Brain microvascular endothelial cell (primary cell): Measurements from ENCODE around the gene TTC39B.

ENCODE experiments used
- DNase-seq: peaks from one replicate; pipeline ENCODE4 v3.0.0-alpha.2; 2020
- H3K27ac ChIP-seq: fragments of 250-450 bp; sonication (Bioruptor Pico); 2 replicates; pipeline ENCODE4 v1.5.1; 2020; ENCODE audit warnings: mild to moderate bottlenecking, moderate library complexity
- H3K27me3 ChIP-seq: fragments of 250-450 bp; sonication (Bioruptor Pico); replicated peaks from 2 replicates; pipeline ENCODE4 v1.5.1; 2020; ENCODE audit warnings: mild to moderate bottlenecking
- H3K36me3 ChIP-seq: fragments of 250-450 bp; sonication (Bioruptor Pico); replicated peaks from 2 replicates; pipeline ENCODE4 v1.5.1; 2020; ENCODE audit warnings: mild to moderate bottlenecking
- H3K4me3 ChIP-seq: 2 replicates; pipeline ENCODE4 v1.5.1; 2011; ENCODE audit warnings: low read depth, mild to moderate bottlenecking, control low read depth, low read length, moderate library complexity
- in situ Hi-C: cut with HindIII; loops from 2 replicates; pipeline ENCODE4 v1.10.0; 2017; ENCODE audit warnings: low sequenced_read_pairs, low pct_ligation_motif_present
- TF ChIP-seq, protein P1 (sequence below): IDR thresholded peaks from 2 replicates; pipeline ENCODE4 v1.5.1; 2011; ENCODE audit warnings: low read depth, mild to moderate bottlenecking, moderate library complexity, low read length, control low read depth, inconsistent platforms; ENCODE audit errors: missing control alignments

The TTC39B gene

DNA sequence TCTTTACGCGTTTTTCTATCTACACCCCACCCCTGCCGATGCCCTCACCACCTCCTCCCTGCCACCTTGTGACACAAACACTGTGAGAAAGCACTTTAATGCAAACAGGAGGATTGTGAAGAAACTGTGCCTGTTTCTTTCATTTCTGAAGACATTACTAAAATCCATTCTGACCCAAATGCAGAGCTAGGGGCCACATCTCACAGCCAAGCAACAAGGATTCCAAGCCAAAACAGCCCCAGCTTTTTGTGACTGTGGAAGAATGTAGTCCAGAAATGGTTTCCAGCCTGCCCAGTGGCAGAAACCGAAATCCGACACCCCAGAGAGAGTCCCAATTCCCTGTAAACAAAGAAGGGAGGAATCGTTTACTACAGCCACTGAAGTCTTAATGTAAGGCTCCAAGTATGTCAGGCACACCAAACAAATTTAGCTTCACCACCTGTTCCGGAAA is 190.9 kb downstream of the TTC39B start:
- no peak for DNase-seq
- in situ Hi-C loops, result no loop called here
- Histone ChIP-seq H3K36me3 (no peaks in the 10 kb centered on the region), H3K27ac (no peak overlapping the region), H3K4me3 (no peak overlapping the region), H3K27me3 (no peaks in the 10 kb centered on the region)
- TF ChIP-seq, protein P1, sequence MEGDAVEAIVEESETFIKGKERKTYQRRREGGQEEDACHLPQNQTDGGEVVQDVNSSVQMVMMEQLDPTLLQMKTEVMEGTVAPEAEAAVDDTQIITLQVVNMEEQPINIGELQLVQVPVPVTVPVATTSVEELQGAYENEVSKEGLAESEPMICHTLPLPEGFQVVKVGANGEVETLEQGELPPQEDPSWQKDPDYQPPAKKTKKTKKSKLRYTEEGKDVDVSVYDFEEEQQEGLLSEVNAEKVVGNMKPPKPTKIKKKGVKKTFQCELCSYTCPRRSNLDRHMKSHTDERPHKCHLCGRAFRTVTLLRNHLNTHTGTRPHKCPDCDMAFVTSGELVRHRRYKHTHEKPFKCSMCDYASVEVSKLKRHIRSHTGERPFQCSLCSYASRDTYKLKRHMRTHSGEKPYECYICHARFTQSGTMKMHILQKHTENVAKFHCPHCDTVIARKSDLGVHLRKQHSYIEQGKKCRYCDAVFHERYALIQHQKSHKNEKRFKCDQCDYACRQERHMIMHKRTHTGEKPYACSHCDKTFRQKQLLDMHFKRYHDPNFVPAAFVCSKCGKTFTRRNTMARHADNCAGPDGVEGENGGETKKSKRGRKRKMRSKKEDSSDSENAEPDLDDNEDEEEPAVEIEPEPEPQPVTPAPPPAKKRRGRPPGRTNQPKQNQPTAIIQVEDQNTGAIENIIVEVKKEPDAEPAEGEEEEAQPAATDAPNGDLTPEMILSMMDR, result no peak

DNA sequence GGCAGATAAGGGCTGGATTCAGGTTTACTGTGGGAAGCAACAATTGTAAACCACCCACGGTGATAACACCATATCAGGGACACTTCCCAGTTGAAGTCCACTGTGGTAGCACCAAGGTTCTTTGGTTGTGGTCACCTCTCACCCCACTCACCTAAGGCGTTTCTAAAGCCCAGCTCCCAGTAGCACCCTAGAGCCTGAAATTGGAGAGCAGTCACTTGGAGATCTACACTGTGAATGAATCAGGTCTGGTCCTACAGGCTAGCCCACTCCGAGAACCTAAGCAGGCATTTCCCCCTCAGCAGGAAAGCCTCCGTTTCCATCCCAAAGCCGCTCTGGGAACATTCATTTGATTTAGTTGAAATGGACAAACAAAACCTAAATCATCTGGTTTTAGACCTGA is 191.3 kb downstream of the TTC39B start:
- DNase-seq, result no peak
- no peak overlapping the region for H3K4me3 ChIP-seq
- in situ Hi-C loops, result no loop called here
- no peaks in the 10 kb centered on the region for H3K36me3 ChIP-seq
- TF ChIP-seq, protein P1, result no peak
- H3K27me3 ChIP-seq, result no peaks in the 10 kb centered on the region
- no peak overlapping the region for H3K27ac ChIP-seq

- no peaks in the 10 kb centered on the region for H3K27me3 ChIP-seq
- TF ChIP-seq, protein P1, result no peak
- in situ Hi-C loops, result no loop called here
Measured at GRCh38 chr9:15115041-15115440, 192.0 kb downstream of the TTC39B start.

More at GRCh38 chr9:15115041-15115440, 192.0 kb downstream of the TTC39B start:
- H3K36me3 ChIP-seq, result no peaks in the 10 kb centered on the region
- no peak for DNase-seq
- H3K27ac ChIP-seq, result no peak overlapping the region
- H3K4me3 ChIP-seq, result no peak overlapping the region
